Activated T-cell treated with anti-CD3 and anti-CD28 coated beads, Interleukin-2, amount 50 U/mL, for 24 hours (primary cell): ENCODE results near the gene TMEM91.
"Not testable (repeated sequence)": the region's sequence is repeated elsewhere in the genome, so short reads cannot be mapped to it uniquely, and the experiment has no call there.

Source experiments
- DNase-seq: peaks from one replicate; pipeline ENCODE4 v3.0.0-alpha.2; 2020
- H3K27ac Mint-ChIP-seq: 2 replicates; pipeline ENCODE4 v1.8.0; 2020; ENCODE audit warnings: mild to moderate bottlenecking, mixed read lengths
- H3K27me3 Mint-ChIP-seq: 2 replicates; pipeline ENCODE4 v1.8.0; 2020; ENCODE audit warnings: mixed read lengths
- H3K36me3 Mint-ChIP-seq: 2 replicates; pipeline ENCODE4 v1.8.0; 2020; ENCODE audit warnings: low read depth, mixed read lengths
- H3K4me1 Mint-ChIP-seq: 2 replicates; pipeline ENCODE4 v1.8.0; 2020; ENCODE audit warnings: low read depth, mixed read lengths
- H3K4me3 Mint-ChIP-seq: 2 replicates; pipeline ENCODE4 v1.8.0; 2020; ENCODE audit warnings: mild to moderate bottlenecking, moderate library complexity, mixed read lengths
- H3K9me3 Mint-ChIP-seq: 2 replicates; pipeline ENCODE4 v1.8.0; 2020; ENCODE audit warnings: mixed read lengths

TMEM91 gene

GRCh38 chr19:41407271-41407670 is 30.9 kb downstream of the TMEM91 start:
- Mint-ChIP-seq H3K4me1 (peaks cover 17% of the 10 kb centered on the region), H3K36me3 (peaks cover 28% of the 10 kb centered on the region), H3K4me3 (no peak overlapping the region), H3K27ac (no peak overlapping the region), H3K27me3 (no peaks in the 10 kb centered on the region), H3K9me3 (no peaks in the 10 kb centered on the region)
- DNase-seq: no peak

- Mint-ChIP-seq H3K27ac (no peak overlapping the region), H3K4me1 (peaks cover 16% of the 10 kb centered on the region), H3K4me3 (no peak overlapping the region), H3K9me3 (no peaks in the 10 kb centered on the region), H3K36me3 (peaks cover 29% of the 10 kb centered on the region), H3K27me3 (no peaks in the 10 kb centered on the region)
- no peak for DNase-seq
Observed at GRCh38 chr19:41408256-41408655, 31.9 kb downstream of the TMEM91 start.

- H3K9me3 Mint-ChIP-seq, H3K27ac Mint-ChIP-seq, H3K27me3 Mint-ChIP-seq, H3K4me3 Mint-ChIP-seq, DNase-seq: not testable (repeated sequence)
- Mint-ChIP-seq H3K36me3 (peaks cover 35% of the 10 kb centered on the region), H3K4me1 (peaks cover 13% of the 10 kb centered on the region)
Observed at GRCh38 chr19:41408846-41409245, 32.5 kb downstream of the TMEM91 start.

DNA sequence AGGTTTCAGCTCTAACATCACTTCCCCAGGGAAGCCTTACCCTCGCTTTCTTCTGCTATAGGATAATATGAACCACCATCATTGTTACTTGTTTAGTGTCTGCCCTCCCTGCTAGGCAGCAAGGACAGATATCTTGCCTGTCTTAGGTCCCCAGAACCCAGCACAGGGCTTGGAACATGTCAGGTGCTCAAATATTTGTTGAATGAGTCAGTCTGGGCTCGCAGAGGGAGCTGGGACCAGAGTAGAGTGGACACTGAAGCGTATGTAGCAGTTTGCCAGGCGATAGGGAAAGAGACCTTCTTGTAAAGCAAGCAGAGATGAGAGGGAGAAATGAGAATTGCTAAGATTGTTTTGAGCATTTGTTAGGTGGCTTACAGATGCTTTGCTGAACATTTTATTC is 33.0 kb downstream of the TMEM91 start:
- DNase-seq: no peak
- H3K36me3 Mint-ChIP-seq: peaks cover 39% of the 10 kb centered on the region
- no peaks in the 10 kb centered on the region for H3K9me3 Mint-ChIP-seq
- H3K4me1 Mint-ChIP-seq: peaks cover 13% of the 10 kb centered on the region
- no peak overlapping the region for H3K4me3 Mint-ChIP-seq
- H3K27me3 Mint-ChIP-seq: no peaks in the 10 kb centered on the region
- peak overlapping the region; percentile 42 for H3K27ac Mint-ChIP-seq

DNA sequence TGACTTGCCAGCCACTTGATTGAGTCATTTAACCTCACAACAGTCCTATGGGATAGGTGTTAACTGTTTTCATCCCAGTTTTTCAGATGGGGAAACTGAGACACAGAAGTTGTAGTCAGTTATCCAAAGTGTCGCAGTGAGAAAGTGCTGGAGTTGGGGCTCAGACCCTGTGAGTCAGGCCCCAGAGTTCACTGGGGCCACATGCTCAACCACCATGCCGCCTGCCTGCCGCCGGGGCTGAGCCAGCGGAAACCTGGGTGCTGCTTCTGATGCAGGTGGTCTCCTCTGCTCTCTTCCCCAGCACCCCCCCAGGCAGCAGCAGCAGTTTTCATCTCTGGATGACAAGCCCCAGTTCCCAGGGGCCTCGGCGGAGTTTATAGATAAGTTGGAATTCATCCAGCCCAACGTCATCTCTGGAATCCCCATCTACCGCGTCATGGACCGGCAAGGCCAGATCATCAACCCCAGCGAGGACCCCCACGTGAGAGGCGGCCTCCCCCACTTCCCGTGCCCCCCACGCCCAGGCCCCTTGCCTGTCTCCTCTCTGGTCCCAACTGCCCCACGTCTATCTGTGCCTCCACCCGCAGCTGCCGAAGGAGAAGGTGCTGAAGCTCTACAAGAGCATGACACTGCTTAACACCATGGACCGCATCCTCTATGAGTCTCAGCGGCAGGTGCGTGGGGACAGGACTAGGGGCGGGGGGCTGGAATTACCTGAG is 34.2 kb downstream of the TMEM91 start:
- Mint-ChIP-seq H3K36me3 (peaks cover 46% of the 10 kb centered on the region), H3K27ac (peak overlapping the region; percentile 55), H3K9me3 (no peaks in the 10 kb centered on the region), H3K27me3 (no peaks in the 10 kb centered on the region), H3K4me1 (peaks cover 10% of the 10 kb centered on the region), H3K4me3 (no peak overlapping the region)
- DNase-seq: no peak

GRCh38 chr19:41411100-41411967 is 35.0 kb downstream of the TMEM91 start:
- no peaks in the 10 kb centered on the region for H3K9me3 Mint-ChIP-seq
- no peaks in the 10 kb centered on the region for H3K27me3 Mint-ChIP-seq
- peaks cover 53% of the 10 kb centered on the region for H3K36me3 Mint-ChIP-seq
- no peak for DNase-seq
- H3K4me3 Mint-ChIP-seq: no peak overlapping the region
- H3K4me1 Mint-ChIP-seq: peaks cover 10% of the 10 kb centered on the region
- no peak overlapping the region for H3K27ac Mint-ChIP-seq

- no peak overlapping the region for H3K27ac Mint-ChIP-seq
- no peak for DNase-seq
- H3K36me3 Mint-ChIP-seq: peaks cover 55% of the 10 kb centered on the region
- peaks cover 10% of the 10 kb centered on the region for H3K4me1 Mint-ChIP-seq
- H3K4me3 Mint-ChIP-seq: no peak overlapping the region
- no peaks in the 10 kb centered on the region for H3K27me3 Mint-ChIP-seq
- no peaks in the 10 kb centered on the region for H3K9me3 Mint-ChIP-seq
Observed at GRCh38 chr19:41411968-41412265, 35.6 kb downstream of the TMEM91 start.

GRCh38 chr19:41412953-41413352 is 36.6 kb downstream of the TMEM91 start:
- Mint-ChIP-seq H3K27me3 (no peaks in the 10 kb centered on the region), H3K4me3 (no peak overlapping the region), H3K36me3 (peaks cover 58% of the 10 kb centered on the region), H3K9me3 (no peaks in the 10 kb centered on the region), H3K4me1 (peaks cover 10% of the 10 kb centered on the region), H3K27ac (no peak overlapping the region)
- DNase-seq: no peak

GRCh38 chr19:41413947-41414346 is 37.6 kb downstream of the TMEM91 start:
- Mint-ChIP-seq H3K4me3 (no peak overlapping the region), H3K27me3 (no peaks in the 10 kb centered on the region), H3K36me3 (peaks cover 67% of the 10 kb centered on the region), H3K9me3 (no peaks in the 10 kb centered on the region), H3K27ac (no peak overlapping the region), H3K4me1 (peaks cover 10% of the 10 kb centered on the region)
- no peak for DNase-seq

DNA sequence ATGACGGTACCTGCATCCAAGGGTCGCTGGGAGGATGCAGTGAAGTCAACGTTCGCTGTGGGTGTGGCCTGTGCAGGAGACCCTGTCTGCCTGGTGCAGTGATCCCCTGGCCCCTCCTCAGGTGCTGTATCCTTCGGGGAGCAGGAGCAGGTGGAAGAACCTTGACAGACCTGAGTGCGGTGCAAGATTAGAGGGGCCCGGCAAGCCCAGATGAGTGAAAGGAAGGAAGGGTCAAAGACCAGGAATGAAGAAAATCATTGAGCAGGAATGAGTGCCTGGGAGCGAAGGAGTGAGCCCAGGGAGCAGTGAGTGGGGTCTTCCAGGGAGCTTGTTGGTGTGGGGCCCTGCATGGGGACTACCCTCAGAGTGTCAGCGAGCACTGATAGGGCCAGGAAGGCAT is 38.1 kb downstream of the TMEM91 start:
- Mint-ChIP-seq H3K27ac (peak overlapping the region; percentile 58), H3K4me3 (no peak overlapping the region), H3K36me3 (peaks cover 72% of the 10 kb centered on the region), H3K27me3 (no peaks in the 10 kb centered on the region), H3K9me3 (no peaks in the 10 kb centered on the region), H3K4me1 (peaks cover 7% of the 10 kb centered on the region)
- DNase-seq: no peak

- DNase-seq: no peak
- no peak overlapping the region for H3K27ac Mint-ChIP-seq
- no peak overlapping the region for H3K4me3 Mint-ChIP-seq
- H3K36me3 Mint-ChIP-seq: peaks cover 75% of the 10 kb centered on the region
- no peaks in the 10 kb centered on the region for H3K9me3 Mint-ChIP-seq
- H3K4me1 Mint-ChIP-seq: peaks cover 2% of the 10 kb centered on the region
- no peaks in the 10 kb centered on the region for H3K27me3 Mint-ChIP-seq
Observed at GRCh38 chr19:41415154-41415571, 38.8 kb downstream of the TMEM91 start.

- no peak overlapping the region for H3K27ac Mint-ChIP-seq
- no peaks in the 10 kb centered on the region for H3K4me1 Mint-ChIP-seq
- no peak overlapping the region for H3K4me3 Mint-ChIP-seq
- no peak for DNase-seq
- peaks cover 73% of the 10 kb centered on the region for H3K36me3 Mint-ChIP-seq
- H3K9me3 Mint-ChIP-seq: no peaks in the 10 kb centered on the region
- H3K27me3 Mint-ChIP-seq: no peaks in the 10 kb centered on the region
Observed at GRCh38 chr19:41416194-41416674, 39.9 kb downstream of the TMEM91 start.

- Mint-ChIP-seq H3K4me1 (no peaks in the 10 kb centered on the region), H3K27ac (no peak overlapping the region), H3K4me3 (no peak overlapping the region), H3K9me3 (no peaks in the 10 kb centered on the region), H3K36me3 (peaks cover 73% of the 10 kb centered on the region), H3K27me3 (no peaks in the 10 kb centered on the region)
- no peak for DNase-seq
Observed at GRCh38 chr19:41420101-41420880, 44.0 kb downstream of the TMEM91 start.

GRCh38 chr19:41421314-41421713 is 45.0 kb downstream of the TMEM91 start:
- no peaks in the 10 kb centered on the region for H3K9me3 Mint-ChIP-seq
- no peaks in the 10 kb centered on the region for H3K27me3 Mint-ChIP-seq
- H3K4me3 Mint-ChIP-seq: no peak overlapping the region
- no peak overlapping the region for H3K27ac Mint-ChIP-seq
- H3K36me3 Mint-ChIP-seq: peaks cover 72% of the 10 kb centered on the region
- DNase-seq: no peak
- H3K4me1 Mint-ChIP-seq: no peaks in the 10 kb centered on the region
